GM23248 (cell line): ENCODE results near the gene SLC13A5.

Experiments
- EZH2 ChIP-seq: fragments of 200-600 bp; sonication (generic); IDR thresholded peaks from 2 replicates; pipeline ENCODE4 v1.6.1; 2018; ENCODE audit warnings: antibody characterized with exemption, mild to moderate bottlenecking; ENCODE audit not compliant: insufficient read depth, poor library complexity, severe bottlenecking
- EZH2phosphoT487 ChIP-seq: fragments of 200-600 bp; sonication (generic); IDR thresholded peaks from 2 replicates; pipeline ENCODE4 v1.6.1; 2018; ENCODE audit warnings: antibody characterized with exemption, moderate library complexity, mild to moderate bottlenecking, low read depth; ENCODE audit not compliant: insufficient read depth

DNA sequence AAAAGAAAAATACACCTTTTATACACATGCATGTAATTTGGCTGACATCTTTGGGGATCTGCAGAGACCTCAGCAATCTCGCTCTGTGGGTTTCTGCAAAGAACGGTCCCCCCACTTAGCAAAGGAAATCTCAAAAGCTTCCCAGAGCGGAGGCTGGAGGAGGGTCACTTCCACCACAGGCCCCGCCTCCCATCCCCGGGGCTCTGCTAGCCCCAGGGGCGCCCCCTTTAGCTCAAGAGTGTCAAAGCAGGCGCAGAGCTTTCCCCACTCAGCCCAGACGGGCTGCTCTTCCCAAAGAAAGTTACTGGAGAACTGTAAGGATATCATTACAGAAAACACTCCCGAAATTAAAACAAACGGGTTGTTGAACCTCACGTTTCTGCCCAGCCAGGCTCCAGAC is 11.4 kb downstream of the SLC13A5 start:
- no peak for TF ChIP-seq EZH2
- no peak for TF ChIP-seq EZH2phosphoT487
